IPS-20b (cell line): Measurements from ENCODE around the gene PIAS2.

Experiments
- H3K27ac ChIP-seq: one replicate; pipeline ENCODE4 v1.5.1; 2013; ENCODE audit warnings: low read length
- H3K27me3 ChIP-seq: 2 replicates; pipeline ENCODE4 v1.6.1; 2013; ENCODE audit warnings: mild to moderate bottlenecking, low read length, inconsistent platforms; ENCODE audit not compliant: insufficient read depth
- H3K36me3 ChIP-seq: 2 replicates; pipeline ENCODE4 v1.6.1; 2013; ENCODE audit warnings: low read depth, mild to moderate bottlenecking, inconsistent platforms, low read length, moderate library complexity; ENCODE audit not compliant: insufficient read depth
- H3K4me1 ChIP-seq: 2 replicates; pipeline ENCODE4 v1.6.1; 2013; ENCODE audit warnings: mild to moderate bottlenecking, control low read depth, inconsistent platforms, low read length, moderate library complexity; ENCODE audit not compliant: insufficient read depth
- H3K4me3 ChIP-seq: 2 replicates; pipeline ENCODE4 v1.5.1; 2013; ENCODE audit warnings: mild to moderate bottlenecking, low read length, inconsistent platforms
- H3K9ac ChIP-seq: 2 replicates; pipeline ENCODE4 v1.6.1; 2013; ENCODE audit warnings: low read depth, mild to moderate bottlenecking, inconsistent platforms, low read length, moderate library complexity
- H3K9me3 ChIP-seq: 2 replicates; pipeline ENCODE4 v1.6.1; 2013; ENCODE audit warnings: mild to moderate bottlenecking, low read depth, low read length, inconsistent platforms; ENCODE audit not compliant: insufficient read depth

PIAS2 gene

DNA sequence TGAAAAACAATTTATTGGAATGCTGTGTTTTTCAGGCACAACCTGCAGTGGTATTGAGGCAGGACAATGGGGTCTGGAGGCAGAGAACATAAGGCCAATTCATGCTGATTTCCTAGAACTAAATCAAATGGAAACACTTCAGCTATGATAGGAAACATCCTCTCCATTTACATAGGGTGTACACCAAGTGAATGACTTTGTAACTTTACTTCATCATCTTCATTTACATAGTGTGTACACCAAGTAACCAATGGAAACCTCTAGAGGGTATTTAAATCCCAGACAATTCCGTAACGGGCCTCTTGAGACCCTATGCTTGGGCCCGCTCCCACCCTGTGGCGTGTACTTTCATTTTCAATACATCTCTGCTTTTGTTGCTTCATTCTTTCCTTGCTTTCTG is 128.2 kb downstream of the PIAS2 start:
- Histone ChIP-seq H3K4me1 (no peaks in the 10 kb centered on the region), H3K27ac (no peak overlapping the region), H3K9me3 (peaks cover 8% of the 10 kb centered on the region), H3K36me3 (no peaks in the 10 kb centered on the region), H3K27me3 (no peaks in the 10 kb centered on the region), H3K4me3 (no peak overlapping the region), H3K9ac (no peak overlapping the region)

DNA sequence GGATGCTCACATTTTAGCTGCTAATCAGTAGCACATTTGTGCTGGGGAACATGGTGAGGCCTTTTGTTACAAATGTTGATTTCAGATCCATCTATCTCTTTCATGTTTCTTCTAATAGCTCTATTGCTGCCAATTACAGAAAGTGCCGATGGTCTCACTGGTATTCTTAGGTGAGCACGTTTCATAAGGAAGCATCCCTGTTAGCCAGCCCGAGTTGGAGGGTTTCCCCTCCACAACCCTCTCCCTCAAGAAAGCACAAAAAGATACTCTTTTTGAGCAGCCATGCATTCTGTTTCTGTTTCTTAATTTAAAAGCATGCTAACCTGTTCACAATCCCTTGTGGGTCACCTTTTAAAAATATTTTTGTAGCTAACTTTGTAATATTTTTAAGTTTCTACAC is 129.6 kb downstream of the PIAS2 start:
- peaks cover 8% of the 10 kb centered on the region for H3K9me3 ChIP-seq
- H3K27me3 ChIP-seq: no peaks in the 10 kb centered on the region
- no peak overlapping the region for H3K4me3 ChIP-seq
- H3K9ac ChIP-seq: no peak overlapping the region
- H3K27ac ChIP-seq: no peak overlapping the region
- H3K4me1 ChIP-seq: no peaks in the 10 kb centered on the region
- no peaks in the 10 kb centered on the region for H3K36me3 ChIP-seq

DNA sequence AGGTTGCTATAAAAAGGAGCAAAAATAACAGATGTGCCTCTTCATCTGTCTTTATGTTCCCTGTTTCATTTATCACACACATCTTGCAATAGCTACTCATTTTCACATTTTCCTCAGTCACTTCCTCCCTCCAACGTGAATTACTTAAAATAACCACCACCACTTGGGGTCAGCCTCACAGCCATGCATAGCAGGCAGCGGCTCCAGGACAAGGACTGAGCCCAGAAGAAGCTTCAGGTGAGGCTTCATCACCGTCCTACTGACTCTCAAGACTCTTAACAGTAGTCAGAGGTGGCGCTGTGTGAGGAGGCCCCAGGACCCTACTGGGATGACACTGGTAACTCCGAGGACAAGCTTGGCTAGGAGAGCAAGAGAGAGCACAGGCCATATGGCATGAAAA is 144.9 kb downstream of the PIAS2 start:
- Histone ChIP-seq H3K27me3 (no peaks in the 10 kb centered on the region), H3K9ac (no peak overlapping the region), H3K4me3 (no peak overlapping the region), H3K27ac (no peak overlapping the region), H3K4me1 (peaks cover 11% of the 10 kb centered on the region), H3K36me3 (no peaks in the 10 kb centered on the region), H3K9me3 (no peaks in the 10 kb centered on the region)

DNA sequence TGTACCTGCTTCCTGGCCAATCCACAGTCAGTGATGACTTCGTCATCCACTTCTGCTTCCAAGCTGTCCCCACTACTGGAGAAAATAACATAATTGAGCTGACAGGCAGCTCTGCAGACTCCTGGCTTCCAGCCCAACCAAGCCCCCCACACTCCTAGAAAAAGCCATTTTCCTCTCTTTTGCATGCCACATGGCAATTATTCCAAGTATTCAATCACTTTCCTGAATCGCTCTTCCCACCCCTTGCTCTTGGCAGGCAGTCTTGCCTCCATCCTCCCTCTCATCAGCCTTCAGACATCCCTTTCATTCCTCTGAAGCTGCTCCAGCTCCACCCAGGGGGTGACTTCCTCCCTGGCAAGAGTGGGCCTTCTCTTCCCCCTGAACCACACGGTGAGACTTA is 146.2 kb downstream of the PIAS2 start:
- Histone ChIP-seq H3K9ac (no peak overlapping the region), H3K4me3 (no peak overlapping the region), H3K36me3 (no peaks in the 10 kb centered on the region), H3K9me3 (no peaks in the 10 kb centered on the region), H3K27me3 (no peaks in the 10 kb centered on the region), H3K27ac (no peak overlapping the region), H3K4me1 (peaks cover 11% of the 10 kb centered on the region)

DNA sequence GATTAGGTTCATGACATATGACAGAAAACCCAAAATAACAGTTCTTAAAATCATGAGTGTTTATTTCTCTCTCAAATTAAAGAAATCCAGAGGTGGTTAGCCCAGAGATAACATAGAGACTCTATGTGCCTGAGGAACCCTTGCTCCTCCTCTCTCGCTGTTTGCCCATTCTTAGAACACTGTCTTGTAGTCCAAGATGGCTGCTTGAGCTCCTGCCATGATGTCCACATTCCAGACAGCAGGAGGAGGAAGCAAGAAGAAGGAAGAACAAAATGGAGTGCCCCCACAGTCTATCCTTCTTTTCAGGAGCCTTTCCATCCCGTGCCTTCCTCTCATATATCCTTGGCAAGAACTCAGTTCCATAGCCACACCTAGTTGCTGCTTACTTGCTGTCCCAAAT is 146.6 kb downstream of the PIAS2 start:
- Histone ChIP-seq H3K27ac (no peak overlapping the region), H3K9ac (no peak overlapping the region), H3K27me3 (no peaks in the 10 kb centered on the region), H3K4me3 (no peak overlapping the region), H3K36me3 (no peaks in the 10 kb centered on the region), H3K4me1 (peaks cover 11% of the 10 kb centered on the region), H3K9me3 (no peaks in the 10 kb centered on the region)

DNA sequence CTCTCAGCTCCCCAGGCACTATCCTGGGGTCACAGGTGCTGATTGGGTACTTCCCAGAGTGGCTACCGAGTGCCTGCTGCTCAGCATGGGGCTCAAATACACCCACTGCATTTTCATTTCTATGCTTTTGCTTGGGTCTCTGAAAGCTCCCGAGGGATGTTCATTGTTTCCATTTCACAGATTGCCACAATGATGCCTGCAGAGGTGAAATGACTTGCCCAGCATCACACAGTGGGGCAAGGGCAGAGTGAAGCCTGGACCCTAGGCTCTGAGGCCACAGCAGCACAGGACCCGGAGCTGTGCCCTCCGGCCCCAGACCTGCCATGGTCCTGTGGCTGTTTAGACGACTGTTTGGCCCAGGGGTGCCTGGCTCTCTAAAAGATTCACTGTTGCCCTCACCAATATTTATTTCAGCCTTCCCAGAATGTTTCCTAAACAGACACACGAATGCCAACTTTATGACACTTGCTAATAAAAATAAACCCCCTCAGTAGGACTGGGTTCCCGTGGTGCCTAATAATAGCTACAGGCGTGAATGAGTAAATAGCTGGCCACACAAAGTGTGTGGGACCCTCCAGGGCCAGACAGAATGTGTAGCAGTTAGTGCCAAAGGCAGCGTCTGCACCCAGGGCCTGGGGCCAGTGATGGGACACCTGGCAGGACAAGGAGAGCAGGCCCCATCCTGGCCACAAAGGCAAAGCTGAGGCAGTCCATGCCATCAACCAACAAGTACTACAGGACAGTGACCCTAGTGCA is 149.0 kb downstream of the PIAS2 start:
- Histone ChIP-seq H3K27ac (no peak overlapping the region), H3K36me3 (no peaks in the 10 kb centered on the region), H3K4me3 (no peak overlapping the region), H3K9ac (no peak overlapping the region), H3K9me3 (no peaks in the 10 kb centered on the region), H3K4me1 (peaks cover 4% of the 10 kb centered on the region), H3K27me3 (no peaks in the 10 kb centered on the region)

DNA sequence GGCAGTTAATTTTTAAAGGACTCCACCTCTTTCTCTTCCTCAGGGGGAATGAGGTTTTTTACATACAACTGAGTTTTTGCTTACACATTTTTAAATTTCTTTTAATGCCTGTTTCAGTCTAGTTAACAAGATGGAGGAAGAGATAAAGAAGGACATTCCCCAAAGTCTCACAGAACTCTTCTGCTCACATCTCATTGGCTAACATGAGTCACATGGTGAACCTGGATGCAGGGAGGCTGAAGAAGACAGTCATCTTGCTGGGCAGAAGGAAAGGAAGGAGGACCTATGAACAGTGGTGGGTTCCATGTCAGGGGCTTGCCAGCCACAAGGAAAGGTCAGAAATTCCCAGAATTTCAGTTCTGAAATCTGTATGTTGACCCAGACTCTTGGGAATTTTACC is 150.1 kb downstream of the PIAS2 start:
- Histone ChIP-seq H3K4me1 (no peaks in the 10 kb centered on the region; the same call in 1 of the 2 replicates), H3K9ac (no peak overlapping the region), H3K27me3 (peaks cover 5% of the 10 kb centered on the region; the same call in 1 of the 2 replicates), H3K4me3 (no peak overlapping the region), H3K9me3 (no peaks in the 10 kb centered on the region), H3K27ac (no peak overlapping the region), H3K36me3 (no peaks in the 10 kb centered on the region)

DNA sequence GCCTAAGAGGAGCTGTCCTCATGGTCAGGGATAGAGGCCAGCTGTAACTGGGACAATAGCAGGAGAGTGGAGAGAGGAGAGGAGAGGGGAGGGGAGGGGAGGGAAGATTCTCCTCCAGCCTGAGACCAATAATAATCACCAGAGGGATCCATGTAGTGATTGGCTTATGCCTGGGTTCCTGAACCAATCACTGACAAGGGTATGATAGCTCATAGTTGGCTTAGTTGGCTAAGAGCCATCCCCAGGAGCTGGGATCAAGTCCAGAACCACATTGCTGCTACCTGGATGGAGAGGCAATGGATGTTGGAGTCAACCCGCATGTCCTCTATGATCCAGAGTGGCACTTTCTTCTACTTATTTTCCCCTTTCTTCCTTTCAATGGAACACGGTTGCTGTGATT is 152.7 kb downstream of the PIAS2 start:
- H3K36me3 ChIP-seq: no peaks in the 10 kb centered on the region
- H3K27ac ChIP-seq: no peak overlapping the region

DNA sequence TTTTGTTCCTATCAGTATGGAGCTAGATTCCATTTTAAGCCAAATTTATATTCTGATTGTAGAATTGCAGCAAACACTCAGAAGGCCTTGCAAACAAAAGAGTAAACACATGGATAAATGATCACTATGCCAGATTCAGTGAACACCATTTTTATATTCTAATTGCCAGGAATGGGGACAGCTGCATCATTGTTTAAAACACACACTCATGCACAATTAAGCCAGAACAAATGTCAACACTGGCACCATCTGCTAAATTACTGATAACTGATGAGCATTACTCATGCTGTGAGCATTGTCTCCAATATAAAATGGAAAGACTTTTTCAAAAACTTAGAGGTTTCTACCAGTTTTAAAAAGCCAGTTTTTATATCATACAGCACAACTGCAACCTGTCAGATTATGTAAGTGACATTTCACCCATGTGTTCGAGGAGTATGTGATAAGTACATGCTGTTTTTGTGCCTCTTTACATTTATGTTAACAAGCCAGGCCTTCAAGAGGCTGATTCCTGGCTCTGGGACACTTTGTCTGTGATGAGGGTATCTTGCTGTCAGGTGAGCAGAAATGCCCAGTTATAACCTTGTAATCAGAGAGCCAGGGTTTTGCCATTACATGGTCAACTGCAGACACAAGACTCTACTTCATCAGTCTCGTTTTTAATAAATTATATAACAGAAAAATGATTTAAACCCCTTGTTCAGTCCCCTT is 156.1 kb downstream of the PIAS2 start:
- Histone ChIP-seq H3K27me3 (peaks cover 64% of the 10 kb centered on the region), H3K9ac (no peak overlapping the region), H3K27ac (no peak overlapping the region), H3K4me3 (no peak overlapping the region), H3K9me3 (no peaks in the 10 kb centered on the region), H3K4me1 (no peaks in the 10 kb centered on the region), H3K36me3 (no peaks in the 10 kb centered on the region)

More for the DNA sequence above, 152.7 kb downstream of the PIAS2 start:
- Histone ChIP-seq H3K9me3 (no peaks in the 10 kb centered on the region), H3K4me3 (no peak overlapping the region), H3K9ac (no peak overlapping the region), H3K27me3 (peaks cover 30% of the 10 kb centered on the region), H3K4me1 (no peaks in the 10 kb centered on the region)

DNA sequence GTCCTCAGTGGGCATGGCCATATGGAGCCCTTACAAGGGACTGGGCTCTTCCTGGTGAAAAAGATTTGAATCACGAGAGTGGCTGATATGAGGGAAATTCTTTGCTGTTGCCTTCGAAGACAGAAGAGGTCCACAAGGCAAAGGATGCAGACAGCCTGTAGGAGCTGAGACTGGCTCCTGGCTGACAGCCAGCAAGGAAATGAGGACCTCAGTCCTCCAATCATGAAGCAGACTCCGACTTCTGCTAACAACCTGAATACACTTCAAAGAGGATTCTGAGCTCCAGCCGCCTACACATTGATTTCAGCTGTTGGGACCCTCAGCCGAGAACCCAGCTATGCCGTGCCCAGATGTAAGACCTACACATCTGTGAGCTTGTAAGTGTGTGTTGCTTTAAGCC is 157.4 kb downstream of the PIAS2 start:
- H3K27me3 ChIP-seq: peaks cover 77% of the 10 kb centered on the region
- H3K4me1 ChIP-seq: no peaks in the 10 kb centered on the region; the same call in 1 of the 2 replicates
- no peak overlapping the region for H3K9ac ChIP-seq
- H3K9me3 ChIP-seq: no peaks in the 10 kb centered on the region
- no peak overlapping the region for H3K4me3 ChIP-seq
- H3K36me3 ChIP-seq: no peaks in the 10 kb centered on the region
- no peak overlapping the region for H3K27ac ChIP-seq

DNA sequence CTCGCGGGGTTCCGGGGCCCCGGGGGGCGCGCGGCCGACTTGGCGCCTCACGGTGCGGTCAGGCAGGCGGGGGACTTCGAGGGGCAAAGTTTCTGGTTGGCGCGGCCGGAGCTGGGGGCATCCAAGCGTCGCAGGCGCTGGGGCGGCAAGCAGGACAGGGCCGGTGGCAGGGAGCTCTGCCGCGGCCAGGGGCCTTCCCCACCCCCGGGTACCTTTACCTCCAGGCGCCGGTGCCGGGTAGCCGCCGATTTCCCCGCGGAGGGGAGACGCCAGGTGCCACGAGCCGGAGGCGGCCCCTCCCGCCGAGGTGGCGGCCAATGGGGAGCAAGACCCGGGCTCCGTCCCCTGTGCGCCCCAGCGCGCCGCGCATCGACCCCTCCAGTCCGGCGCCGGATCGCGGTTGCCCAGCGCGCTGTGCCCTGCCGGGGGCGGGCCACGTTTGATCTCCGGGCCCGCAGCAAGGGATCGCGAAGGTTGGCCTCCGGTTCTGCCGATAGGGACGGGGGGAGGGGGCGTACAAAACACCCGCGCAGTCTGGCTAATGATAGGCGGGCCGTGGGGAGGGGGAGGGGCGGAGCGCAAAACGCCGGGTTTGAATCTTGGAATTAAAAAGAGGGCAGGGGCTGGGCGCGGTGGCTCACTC is 160.6 kb downstream of the PIAS2 start, which contains the start of gene ST8SIA5:
ST8SIA5 (minus strand) TSS at position 495 of the 643 bp plus-strand sequence. CDS start 545 bp downstream, outside the sequence.
- Histone ChIP-seq H3K9me3 (no peaks in the 10 kb centered on the region), H3K9ac (no peak within 1 kb of the TSS), H3K4me1 (no peaks in the 10 kb centered on the region; the same call in 1 of the 2 replicates), H3K27ac (no peak within 1 kb of the TSS), H3K4me3 (peak within 1 kb of the TSS; percentile 74), H3K27me3 (peaks cover 79% of the 10 kb centered on the region), H3K36me3 (no peaks in the 10 kb centered on the region)
